Activated T-helper 9 cell treated with anti-CD3 and anti-CD28 coated beads, Interleukin-2, amount 50 U/mL, for 16 hours (primary cell): ENCODE results near the gene PCCA.

Source experiments
- DNase-seq: peaks from one replicate; pipeline ENCODE4 v3.0.0-alpha.2; 2020; ENCODE audit warnings: low read depth

PCCA gene

GRCh38 chr13:100527644-100528043 is 438.8 kb downstream of the PCCA start:
- no peak for DNase-seq

- DNase-seq: no peak
Observed at GRCh38 chr13:100528353-100528752, 439.5 kb downstream of the PCCA start.

- no peak for DNase-seq
Observed at GRCh38 chr13:100528820-100529219, 439.9 kb downstream of the PCCA start.

GRCh38 chr13:100529666-100530377 is 440.9 kb downstream of the PCCA start:
- no peak for DNase-seq

GRCh38 chr13:100530671-100531213 is 441.8 kb downstream of the PCCA start:
- DNase-seq: no peak

GRCh38 chr13:100532090-100532766 is 443.3 kb downstream of the PCCA start:
- DNase-seq: no peak

GRCh38 chr13:100532836-100533435 is 444.0 kb downstream of the PCCA start:
- DNase-seq: no peak

GRCh38 chr13:100533588-100534041 is 444.7 kb downstream of the PCCA start:
- no peak for DNase-seq

- no peak for DNase-seq
Observed at GRCh38 chr13:100534147-100534843, 445.4 kb downstream of the PCCA start.

- DNase-seq: no peak
Observed at GRCh38 chr13:100534911-100535310, 446.0 kb downstream of the PCCA start.

- DNase-seq: no peak
Observed at GRCh38 chr13:100535426-100536135, 446.7 kb downstream of the PCCA start.

GRCh38 chr13:100536643-100537180 is 447.8 kb downstream of the PCCA start:
- no peak for DNase-seq

- no peak for DNase-seq
Observed at GRCh38 chr13:100537486-100537885, 448.6 kb downstream of the PCCA start.

- no peak for DNase-seq
Observed at GRCh38 chr13:100537951-100538462, 449.1 kb downstream of the PCCA start.

- no peak for DNase-seq
Observed at GRCh38 chr13:100540621-100541020, 451.7 kb downstream of the PCCA start.

- no peak for DNase-seq
Observed at GRCh38 chr13:100541897-100542825, 453.3 kb downstream of the PCCA start.

GRCh38 chr13:100542826-100543156 is 453.9 kb downstream of the PCCA start:
- DNase-seq: no peak

- DNase-seq: no peak
Observed at GRCh38 chr13:100543872-100544602, 455.1 kb downstream of the PCCA start.
